Measurements from ENCODE around the gene LMTK3.

LMTK3 gene

DNA sequence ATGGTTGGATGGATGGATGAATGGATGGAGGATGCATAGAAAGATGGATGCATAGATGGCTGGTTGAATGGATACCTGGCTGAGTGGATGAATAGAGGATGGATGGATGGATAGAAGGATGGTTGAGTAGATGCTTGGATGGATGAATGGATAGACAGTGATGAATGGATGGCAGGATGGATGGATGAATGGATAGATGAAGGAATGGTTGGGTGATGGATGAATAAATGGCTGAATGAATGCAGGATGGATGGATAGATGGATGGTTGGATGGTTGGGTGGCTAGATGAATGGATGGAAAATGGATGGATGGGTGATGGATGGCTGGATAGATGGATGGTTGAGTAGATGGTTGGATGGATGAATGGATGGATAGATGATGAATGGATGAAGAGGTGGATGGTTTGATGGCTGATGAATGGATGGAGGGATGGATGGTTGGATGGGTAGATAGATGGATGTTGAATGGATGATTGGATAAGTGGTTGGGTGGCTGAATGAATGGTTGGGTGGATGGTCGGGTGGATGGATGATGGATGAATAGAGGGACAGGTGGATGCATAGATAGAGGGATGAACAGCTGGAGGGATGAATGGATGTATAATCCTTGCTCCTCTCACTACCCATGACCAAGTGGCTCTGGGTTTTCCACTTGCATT lies 36.7 kb upstream of the LMTK3 start:
- DNase-seq (ENCODE audit: extremely low spot score), result no peak
- CTCF ChIA-PET, result no interaction called here
- TF ChIP-seq CTCF (IDR thresholded peaks at IDR 0.05; ENCODE audit: control extremely low read depth, extremely low read depth, low read depth, missing control alignments), result no peak
- POLR2A ChIA-PET, result no interaction called here

DNA sequence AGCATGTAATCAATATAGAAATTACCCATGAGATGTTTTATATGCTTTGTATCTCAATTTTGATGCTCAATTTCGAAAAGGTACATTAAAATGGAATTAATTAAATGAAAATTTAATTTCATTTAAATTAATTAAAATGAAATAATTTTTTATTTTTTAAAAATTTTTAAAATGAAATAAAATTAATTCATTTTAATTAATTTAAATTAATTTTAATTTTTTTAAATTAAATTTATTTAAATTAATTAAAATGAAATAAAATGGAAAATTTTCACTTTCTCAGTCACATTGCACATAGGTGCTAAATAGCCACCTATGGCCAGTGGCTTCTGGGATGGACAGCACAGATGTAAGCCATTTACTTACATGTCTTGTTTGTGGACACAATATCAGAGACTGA lies 36.1 kb upstream of the LMTK3 start:
- no peak for TF ChIP-seq CTCF (IDR thresholded peaks at IDR 0.05; ENCODE audit: control extremely low read depth, extremely low read depth, low read depth, missing control alignments)
- ChIA-PET CTCF (no interaction called here), POLR2A (no interaction called here)
- DNase-seq (ENCODE audit: extremely low spot score), result no peak

- ChIA-PET POLR2A (no interaction called here), CTCF (no interaction called here)
- no peak for DNase-seq (ENCODE audit: extremely low spot score)
- TF ChIP-seq CTCF (IDR thresholded peaks at IDR 0.05; ENCODE audit: control extremely low read depth, extremely low read depth, low read depth, missing control alignments), result no peak
These were observed 33.5 kb upstream of the LMTK3 start for GRCh38 chr19:48544856-48545750.

DNA sequence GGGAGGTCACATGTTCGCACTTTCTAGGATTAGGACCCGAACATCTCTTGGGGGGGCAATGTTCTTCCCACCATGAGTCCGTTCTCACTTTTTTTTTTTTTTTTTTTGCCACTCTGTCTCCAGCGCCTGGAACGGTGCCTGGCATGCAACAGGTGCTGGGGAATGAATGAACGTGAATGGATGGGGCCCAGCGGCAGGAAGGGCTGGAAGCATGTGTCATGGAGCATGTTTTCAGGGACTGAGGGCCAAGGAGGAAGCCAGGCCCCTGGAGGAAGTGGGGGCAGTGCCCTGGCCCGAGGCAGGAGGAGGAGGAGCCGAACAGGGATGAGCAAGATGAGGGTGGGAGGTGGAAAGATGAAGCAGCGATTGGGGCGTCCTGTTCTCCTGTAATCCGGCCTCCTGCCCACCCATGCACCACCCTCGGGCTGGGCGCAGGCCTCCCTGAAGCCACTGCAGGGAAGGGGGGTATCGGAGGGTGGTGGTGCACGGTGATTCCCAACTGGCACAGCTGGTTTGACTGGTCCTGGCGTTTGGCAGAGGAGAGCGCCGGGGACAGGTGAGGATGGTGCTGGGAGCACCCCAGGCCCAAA lies 31.6 kb upstream of the LMTK3 start:
- TF ChIP-seq CTCF (IDR thresholded peaks at IDR 0.05; ENCODE audit: control extremely low read depth, extremely low read depth, low read depth, missing control alignments), result no peak
- CTCF ChIA-PET, result no interaction called here
- DNase-seq (ENCODE audit: extremely low spot score), result no peak
- POLR2A ChIA-PET, result no interaction called here

DNA sequence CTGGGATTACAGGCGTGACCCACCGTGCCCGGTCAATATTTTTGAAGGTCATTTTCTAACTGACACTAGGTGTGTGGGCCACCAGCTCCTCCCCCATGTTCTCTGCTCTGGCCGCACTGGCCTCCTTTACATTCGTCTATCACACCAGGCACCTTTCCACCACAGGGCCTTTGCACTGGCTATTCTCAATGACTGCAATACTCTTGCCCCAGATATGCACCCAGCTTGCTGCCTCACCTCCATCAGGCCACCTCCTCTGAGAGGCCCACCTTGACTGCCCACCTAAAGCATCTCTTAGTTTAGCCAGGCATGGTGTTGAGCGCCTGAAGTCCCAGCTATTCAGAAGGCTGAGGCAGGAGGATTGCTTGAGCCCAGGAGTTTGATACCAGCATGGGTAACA lies 30.2 kb upstream of the LMTK3 start:
- ChIA-PET CTCF (interaction anchor here (1.3 kb wide), 1 partner anchor 24 kb away, joined by 4 read pairs; no protein-coding TSS in a partner anchor), POLR2A (interaction anchor here (0.7 kb wide), 1 partner anchor 853 kb away, joined by 5 read pairs; no protein-coding TSS in a partner anchor)
- no peak for TF ChIP-seq CTCF (IDR thresholded peaks at IDR 0.05; ENCODE audit: control extremely low read depth, extremely low read depth, low read depth, missing control alignments)
- DNase-seq (ENCODE audit: extremely low spot score), result no peak

DNA sequence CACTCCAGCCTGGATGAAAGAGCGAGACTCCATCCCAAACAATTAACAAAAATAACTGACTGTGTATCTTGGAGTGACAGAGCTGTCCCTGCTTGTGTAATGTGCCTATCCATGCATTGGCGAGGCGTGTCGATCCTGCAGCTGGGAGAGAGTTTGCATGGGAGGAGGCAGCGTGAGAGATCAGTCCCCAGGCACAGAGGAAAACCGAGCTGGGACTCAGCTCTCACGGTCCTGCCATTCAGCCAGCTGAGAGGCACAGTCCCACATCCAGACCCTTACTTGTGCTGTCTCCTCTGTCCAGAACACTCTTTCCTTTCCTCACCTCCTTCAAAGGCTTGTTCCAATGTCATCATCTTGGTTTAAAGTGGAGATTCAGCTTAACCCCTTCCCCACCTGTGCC lies 28.5 kb upstream of the LMTK3 start:
- no peak for TF ChIP-seq CTCF (IDR thresholded peaks at IDR 0.05; ENCODE audit: control extremely low read depth, extremely low read depth, low read depth, missing control alignments)
- no peak for DNase-seq (ENCODE audit: extremely low spot score)
- POLR2A ChIA-PET, result no interaction called here
- CTCF ChIA-PET, result interaction anchor here (1.2 kb wide), 1 partner anchor 44 kb away, joined by 5 read pairs; no protein-coding TSS in a partner anchor

Measured in GM10248 (cell line).